ENCODE data around the gene GOLGA6A.

Gene GOLGA6A

DNA sequence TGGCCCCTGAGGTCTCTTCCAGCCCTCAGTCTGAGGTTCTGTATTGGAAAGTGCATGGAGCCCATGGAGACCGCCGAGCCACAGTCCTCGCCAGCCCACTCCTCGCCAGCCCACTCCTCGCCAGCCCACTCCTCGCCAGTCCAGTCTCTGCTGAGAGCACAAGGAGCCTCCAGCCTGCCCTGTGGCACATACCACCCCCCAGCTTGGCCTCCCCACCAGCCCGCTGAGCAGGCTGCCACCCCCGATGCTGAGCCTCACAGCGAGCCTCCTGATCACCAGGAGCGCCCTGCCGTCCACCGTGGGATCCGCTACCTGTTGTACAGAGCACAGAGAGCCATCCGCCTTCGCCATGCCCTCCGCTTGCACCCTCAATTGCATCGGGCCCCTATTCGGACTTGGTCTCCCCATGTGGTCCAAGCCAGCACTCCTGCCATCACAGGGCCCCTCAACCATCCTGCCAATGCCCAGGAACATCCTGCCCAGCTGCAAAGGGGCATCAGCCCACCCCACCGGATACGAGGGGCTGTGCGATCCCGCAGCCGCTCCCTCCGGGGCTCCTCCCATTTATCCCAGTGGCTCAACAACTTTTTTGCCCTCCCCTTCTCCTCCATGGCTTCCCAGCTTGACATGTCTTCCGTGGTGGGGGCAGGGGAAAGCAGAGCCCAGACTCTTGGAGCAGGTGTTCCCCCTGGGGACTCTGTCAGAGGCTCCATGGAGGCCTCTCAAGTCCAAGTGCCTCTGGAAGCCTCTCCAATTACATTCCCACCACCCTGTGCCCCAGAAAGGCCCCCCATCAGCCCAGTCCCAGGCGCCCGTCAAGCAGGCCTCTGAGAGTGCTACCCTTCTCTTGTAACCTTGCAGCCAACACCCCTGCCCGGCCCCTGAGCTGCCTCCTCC lies 47.0 kb downstream of the GOLGA6A start:
- DNase-seq, result no peak

DNA sequence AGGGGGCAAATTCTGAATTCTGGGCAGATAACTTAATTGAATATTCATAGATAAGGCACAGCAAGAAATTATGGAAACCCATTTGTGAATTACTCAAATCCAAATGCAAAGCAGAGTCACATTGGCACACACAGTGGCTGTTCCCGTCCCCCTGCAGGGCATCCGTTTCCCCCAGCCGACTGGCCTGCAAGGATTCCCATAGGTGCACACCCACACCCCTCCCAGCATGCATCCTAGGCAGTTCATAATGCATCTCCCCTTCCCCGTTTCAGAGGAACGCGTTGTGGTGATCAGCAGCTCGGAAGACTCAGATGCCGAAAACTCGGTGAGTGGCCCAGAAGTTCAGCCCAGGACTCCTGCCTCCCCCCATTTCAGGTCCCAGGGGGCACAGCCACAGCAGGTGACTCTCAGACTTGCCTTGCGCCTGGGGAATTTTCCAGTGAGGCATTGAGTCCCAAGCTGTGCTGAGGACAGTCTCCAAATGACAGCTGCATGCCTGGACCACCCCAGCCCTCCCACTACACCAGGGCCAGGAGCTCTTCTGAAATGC lies 48.1 kb downstream of the GOLGA6A start:
- no peak for DNase-seq

DNA sequence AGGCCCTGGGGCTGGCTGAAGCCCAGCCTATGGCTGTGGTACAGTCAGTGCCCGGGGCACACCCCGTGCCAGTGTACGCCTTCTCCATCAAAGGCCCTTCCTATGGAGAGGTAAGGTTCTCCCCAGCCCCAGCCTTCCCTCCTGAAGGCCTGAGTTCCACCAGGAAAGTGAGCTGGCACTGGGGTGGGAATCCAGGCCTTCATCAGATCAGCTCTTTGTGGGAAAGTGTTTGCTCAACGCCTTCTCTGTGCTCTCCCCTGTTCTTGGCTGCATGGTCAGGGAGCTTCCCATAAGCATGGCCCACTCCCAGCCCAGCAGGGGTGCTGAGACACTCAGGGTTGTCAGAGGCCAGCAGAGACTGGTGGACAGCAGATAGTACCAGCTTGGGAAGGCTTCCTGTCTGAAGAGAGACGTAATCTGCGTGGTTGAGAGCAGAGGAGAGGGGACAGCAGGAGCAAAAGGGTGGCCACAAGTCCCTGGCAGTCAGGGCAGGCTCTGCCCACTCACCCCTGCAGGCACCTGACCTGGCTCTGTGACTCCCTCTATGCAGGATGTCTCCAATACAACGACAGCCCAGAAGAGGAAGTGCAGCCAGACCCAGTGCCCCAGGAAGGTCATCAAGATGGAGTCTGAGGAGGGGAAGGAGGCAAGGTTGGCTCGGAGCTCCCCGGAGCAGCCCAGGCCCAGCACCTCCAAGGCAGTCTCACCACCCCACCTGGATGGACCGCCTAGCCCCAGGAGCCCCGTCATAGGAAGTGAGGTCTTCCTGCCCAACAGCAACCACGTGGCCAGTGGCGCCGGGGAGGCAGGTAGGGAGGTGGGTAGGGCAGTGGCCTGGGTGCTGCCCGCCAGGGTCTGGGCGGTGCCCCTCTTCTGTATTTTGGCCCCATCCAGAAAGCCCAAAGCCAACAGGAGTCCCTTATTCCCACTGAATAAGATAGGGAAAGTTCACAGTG lies 49.5 kb downstream of the GOLGA6A start:
- DNase-seq, result no peak

DNA sequence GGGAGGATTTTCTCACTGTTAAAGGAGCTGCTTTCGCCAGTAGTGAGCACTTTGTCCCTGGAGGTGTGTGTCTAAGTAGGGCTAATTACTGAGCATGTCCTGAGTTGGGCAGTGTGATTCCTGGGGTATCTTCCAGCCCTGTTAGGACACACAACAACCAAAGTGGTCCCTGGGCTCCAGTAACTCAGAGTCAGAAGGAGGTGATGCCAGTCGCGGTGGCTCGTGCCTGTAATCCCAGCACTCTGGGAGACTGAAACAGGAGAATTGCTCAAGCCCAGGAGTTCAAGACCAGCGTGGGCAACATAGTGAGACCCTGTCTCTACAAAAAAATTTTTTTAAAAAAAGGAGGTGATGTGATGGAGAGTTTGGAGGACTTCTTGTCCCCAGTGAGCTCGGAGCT lies 50.3 kb downstream of the GOLGA6A start:
- DNase-seq, result no peak

DNA sequence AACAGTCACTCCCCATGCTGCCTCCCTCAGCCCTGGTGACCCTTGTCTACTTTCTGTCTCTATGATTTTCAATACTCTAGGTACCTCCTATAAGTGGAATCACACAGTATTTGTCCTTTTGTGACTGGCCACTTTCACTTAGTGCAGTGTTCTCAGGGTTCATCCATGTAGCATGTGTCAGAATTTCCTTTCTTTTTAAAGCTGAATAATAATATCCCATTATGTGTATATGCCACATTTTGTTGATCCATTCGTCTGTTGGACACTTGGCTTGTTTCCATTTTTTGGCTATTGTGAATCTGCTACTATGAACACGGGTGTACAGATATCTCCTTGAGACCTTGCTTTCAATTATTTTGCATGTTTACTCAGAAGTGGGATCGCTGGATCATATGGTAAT lies 53.7 kb downstream of the GOLGA6A start:
- DNase-seq, result no peak

DNA sequence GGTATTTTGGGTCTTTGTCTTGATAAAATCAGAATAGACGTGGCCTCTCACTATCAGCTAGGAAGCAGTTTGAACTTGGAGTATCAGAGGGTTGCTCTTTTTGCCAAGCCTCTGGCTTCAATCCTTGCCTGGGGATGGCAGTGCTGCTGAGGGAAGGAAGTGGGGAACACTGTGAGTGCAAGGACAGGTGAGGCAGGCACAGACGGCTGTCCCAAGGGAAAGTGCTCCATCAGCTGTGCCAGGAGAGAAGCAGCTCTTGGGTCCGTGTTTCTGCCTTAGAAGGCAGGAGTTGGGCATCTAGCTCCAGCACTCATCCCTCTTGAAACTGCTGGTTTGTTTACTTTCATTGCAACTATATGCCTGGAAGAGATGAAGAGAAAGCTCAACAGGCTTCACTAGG lies 54.7 kb downstream of the GOLGA6A start:
- no peak for DNase-seq

DNA sequence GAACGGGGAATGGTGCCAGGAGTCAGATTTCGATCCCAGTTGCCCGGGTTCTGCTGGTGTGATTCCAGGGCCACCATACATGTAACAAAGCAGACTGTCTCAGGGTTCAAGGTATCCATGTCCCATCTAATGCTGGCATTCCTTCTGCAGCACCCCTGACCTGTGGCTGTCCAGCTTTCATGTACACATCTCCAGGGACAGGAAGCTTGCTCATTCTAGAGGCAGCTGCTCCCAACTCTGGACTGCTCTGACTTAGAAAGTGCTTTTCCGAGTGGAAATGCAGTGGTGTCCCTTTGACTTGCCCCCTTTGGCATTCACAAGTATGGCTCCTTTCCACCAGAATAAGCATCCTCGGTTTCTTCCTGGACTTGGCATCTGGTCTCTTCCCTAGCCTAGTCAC lies 56.9 kb downstream of the GOLGA6A start:
- DNase-seq, result no peak

DNA sequence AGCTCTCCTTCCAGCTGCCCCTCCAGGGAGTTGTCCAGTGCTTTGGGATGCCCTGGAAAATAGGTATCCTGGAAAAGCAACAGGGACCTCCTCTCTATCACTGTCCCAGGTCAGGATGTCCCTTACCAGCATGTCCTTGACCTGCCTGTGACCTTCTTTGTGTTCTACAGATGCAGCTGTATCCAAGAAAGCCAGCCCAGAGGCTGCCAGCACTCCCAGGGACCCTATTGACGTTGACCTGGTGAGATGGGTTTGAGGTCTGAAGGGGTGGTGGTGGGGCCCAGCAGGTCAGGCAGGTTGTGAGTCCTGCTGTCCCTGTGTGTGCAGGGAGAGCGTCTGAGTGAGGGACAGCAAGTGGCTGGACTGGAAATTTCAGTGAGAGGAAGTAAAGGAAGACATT lies 57.7 kb downstream of the GOLGA6A start:
- no peak for DNase-seq

DNA sequence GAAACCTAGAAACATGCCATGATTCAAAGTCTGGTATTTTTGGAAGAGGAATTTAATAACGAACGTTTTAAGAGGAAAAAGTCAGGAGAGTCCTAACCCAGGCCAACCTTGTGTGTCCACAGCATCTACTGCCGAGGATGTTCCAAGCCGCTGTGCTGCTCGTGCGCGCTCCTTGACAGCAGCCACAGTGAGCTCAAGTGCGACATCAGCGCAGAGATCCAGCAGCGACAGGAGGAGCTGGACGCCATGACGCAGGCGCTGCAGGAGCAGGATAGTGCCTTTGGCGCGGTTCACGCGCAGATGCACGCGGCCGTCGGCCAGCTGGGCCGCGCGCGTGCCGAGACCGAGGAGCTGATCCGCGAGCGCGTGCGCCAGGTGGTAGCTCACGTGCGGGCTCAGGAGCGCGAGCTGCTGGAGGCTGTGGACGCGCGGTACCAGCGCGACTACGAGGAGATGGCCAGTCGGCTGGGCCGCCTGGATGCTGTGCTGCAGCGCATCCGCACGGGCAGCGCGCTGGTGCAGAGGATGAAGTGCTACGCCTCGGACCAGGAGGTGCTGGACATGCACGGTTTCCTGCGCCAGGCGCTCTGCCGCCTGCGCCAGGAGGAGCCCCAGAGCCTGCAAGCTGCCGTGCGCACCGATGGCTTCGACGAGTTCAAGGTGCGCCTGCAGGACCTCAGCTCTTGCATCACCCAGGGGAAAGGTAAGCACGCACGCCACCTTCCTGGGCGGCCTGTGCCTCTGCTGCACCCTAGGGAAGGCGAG lies 59.5 kb downstream of the GOLGA6A start:
- no peak for DNase-seq
